Fibroblast of pulmonary artery (primary cell): Measurements from ENCODE around the gene UTS2.

Experiments used
- DNase-seq: peaks from one replicate; pipeline ENCODE4 v3.0.0-alpha.2; 2010; ENCODE audit warnings: low read depth
- H3K4me3 ChIP-seq: replicated peaks from 2 replicates; pipeline ENCODE4 v1.5.1; 2011; ENCODE audit warnings: low read depth, mild to moderate bottlenecking, control low read depth, low read length, moderate library complexity
- TF ChIP-seq, protein P1 (sequence below): IDR thresholded peaks from 2 replicates; pipeline ENCODE4 v1.5.1; 2011; ENCODE audit warnings: mild to moderate bottlenecking, control low read depth, low read length, inconsistent platforms; ENCODE audit errors: missing control alignments

UTS2 gene

DNA sequence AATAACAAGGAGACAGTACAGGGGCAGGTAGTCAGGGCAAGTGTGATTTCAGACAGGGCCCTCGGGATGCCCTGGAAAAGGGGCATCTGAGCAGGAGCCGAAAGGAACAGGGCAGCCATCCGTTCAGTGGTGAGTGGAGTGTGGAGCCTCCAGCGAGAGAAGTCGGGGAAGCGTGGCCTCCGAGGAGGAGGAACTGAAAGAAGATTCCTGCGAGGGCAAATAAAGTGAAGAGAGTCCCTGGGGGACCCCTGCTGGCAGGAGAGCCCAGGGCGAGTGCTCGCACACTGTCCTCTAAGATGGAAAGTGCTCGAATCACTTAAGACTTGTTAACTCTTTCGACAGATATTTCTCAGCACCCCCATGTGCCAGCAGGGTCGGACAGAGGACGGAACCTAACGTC lies 3.5 kb upstream of the UTS2 start:
- TF ChIP-seq, protein P1, sequence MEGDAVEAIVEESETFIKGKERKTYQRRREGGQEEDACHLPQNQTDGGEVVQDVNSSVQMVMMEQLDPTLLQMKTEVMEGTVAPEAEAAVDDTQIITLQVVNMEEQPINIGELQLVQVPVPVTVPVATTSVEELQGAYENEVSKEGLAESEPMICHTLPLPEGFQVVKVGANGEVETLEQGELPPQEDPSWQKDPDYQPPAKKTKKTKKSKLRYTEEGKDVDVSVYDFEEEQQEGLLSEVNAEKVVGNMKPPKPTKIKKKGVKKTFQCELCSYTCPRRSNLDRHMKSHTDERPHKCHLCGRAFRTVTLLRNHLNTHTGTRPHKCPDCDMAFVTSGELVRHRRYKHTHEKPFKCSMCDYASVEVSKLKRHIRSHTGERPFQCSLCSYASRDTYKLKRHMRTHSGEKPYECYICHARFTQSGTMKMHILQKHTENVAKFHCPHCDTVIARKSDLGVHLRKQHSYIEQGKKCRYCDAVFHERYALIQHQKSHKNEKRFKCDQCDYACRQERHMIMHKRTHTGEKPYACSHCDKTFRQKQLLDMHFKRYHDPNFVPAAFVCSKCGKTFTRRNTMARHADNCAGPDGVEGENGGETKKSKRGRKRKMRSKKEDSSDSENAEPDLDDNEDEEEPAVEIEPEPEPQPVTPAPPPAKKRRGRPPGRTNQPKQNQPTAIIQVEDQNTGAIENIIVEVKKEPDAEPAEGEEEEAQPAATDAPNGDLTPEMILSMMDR = peak; percentile 3
- peak; percentile 3 for DNase-seq

GRCh38 chr1:7853684-7854026 lies 790 bp upstream of the UTS2 start:
- H3K4me3 ChIP-seq = no peak overlapping the region
- no peak for DNase-seq
- TF ChIP-seq, protein P1 = no peak

More for the DNA sequence above, 3.5 kb upstream of the UTS2 start:
- no peak overlapping the region for H3K4me3 ChIP-seq

DNA sequence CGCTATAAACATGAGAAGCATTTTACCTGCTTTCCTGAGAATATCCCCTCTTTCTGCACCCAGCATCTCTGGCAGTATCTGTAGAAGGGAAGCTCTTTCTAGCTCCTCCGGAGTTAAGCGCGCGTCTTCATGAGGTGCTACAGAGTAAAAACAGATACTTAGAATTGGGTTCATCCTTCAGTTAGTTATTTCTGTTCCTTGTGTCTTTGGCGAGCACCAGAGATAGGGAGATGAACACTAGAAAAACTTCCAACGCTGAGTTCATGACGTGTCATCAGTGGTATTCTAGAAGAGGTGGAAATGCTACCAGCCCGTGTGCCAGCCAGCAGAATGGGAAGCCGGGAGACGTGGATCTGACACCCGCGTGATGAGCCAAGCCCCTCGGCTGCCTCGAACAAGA lies 2.1 kb downstream of the UTS2 start:
- no peak overlapping the region for H3K4me3 ChIP-seq
- no peak for DNase-seq

DNA sequence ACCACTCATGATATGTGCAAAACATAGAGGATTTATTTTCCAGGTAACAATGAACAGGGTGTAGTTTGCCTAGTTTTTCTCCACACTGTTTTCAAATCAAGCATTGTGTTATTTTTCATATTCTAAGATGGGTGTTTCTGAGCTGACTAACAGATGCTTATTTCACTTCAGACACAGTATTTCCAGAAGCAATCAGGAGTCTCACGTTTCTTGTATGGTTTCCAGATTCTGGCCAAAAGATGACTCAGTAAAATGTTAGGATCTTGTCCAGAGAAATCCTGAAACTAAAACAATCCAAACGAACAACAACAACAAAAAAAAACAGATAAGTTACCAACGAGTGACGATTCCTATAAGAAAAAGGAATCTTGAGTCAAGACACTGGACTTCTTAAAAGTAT lies 5.3 kb downstream of the UTS2 start:
- no peak overlapping the region for H3K4me3 ChIP-seq
- TF ChIP-seq, protein P1 = no peak
- DNase-seq = peak; percentile 72

More for the DNA sequence above, 2.1 kb downstream of the UTS2 start:
- TF ChIP-seq, protein P1 = no peak

GRCh38 chr1:7846656-7847055 lies 6.2 kb downstream of the UTS2 start:
- no peak overlapping the region for H3K4me3 ChIP-seq
- no peak for DNase-seq
- TF ChIP-seq, protein P1 = no peak

DNA sequence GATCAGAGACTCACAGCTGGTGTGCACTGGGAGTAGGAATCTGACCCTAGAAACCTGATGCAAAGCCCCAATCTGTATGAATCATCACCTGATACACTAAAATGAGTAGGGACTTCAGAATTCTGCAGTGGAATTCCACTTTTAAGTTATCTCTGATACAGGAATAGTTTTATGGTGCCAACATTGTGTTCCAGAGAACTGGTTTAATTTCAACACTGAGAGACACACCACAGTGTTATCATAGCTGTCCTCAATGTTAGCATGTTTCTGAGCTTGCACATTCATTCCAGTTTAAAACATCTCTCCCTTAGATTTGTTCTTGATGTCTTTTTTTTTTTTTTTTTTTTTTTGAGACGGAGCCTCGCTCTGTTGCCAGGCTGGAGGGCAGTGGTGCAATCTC lies 7.1 kb downstream of the UTS2 start:
- TF ChIP-seq, protein P1 = no peak
- peak; percentile 46 for DNase-seq
- no peak overlapping the region for H3K4me3 ChIP-seq

DNA sequence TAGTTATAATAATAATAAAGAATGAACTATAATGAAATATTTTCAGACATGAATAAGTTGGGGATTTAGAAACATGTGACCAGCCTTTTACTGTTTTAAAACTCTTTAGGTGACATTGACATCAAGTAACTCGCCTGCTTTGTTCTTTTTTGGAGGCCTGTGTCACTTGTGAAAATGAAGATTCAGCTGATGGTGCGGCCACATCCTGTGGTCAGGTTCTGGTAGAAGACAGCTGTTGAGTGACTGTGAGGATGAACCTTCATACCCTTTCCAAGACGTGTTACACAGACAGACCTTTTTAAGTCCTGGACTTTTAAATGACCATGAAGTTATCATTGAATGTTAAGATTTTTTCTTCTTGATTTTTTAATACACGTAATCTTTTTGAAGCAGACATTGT lies 10.3 kb downstream of the UTS2 start:
- DNase-seq = no peak
- TF ChIP-seq, protein P1 = no peak

More for the DNA sequence above, 10.3 kb downstream of the UTS2 start:
- no peak overlapping the region for H3K4me3 ChIP-seq
